Urinary bladder (tissue), 4 donors: ENCODE data around the gene IMP4. TPM values are rescaled to one million over a fixed set of nuclear protein-coding genes. Genes with fewer than 3 reads are reported as not detected.

Experiments used
- DNase-seq: peaks from one replicate; pipeline ENCODE4 v3.0.0-alpha.2; 2015; ENCODE audit errors: extremely low spot score
- H3K27ac ChIP-seq: one replicate; pipeline ENCODE4 v1.5.1; 2013; ENCODE audit warnings: low read depth, mild to moderate bottlenecking, moderate library complexity
- H3K36me3 ChIP-seq: one replicate; pipeline ENCODE4 v1.6.1; 2013; ENCODE audit warnings: mild to moderate bottlenecking, moderate library complexity; ENCODE audit not compliant: insufficient read depth
- H3K4me1 ChIP-seq: one replicate; pipeline ENCODE4 v1.6.1; 2013; ENCODE audit warnings: mild to moderate bottlenecking, moderate library complexity; ENCODE audit not compliant: insufficient read depth
- H3K4me3 ChIP-seq: one replicate; pipeline ENCODE4 v1.5.1; 2013; ENCODE audit warnings: low read depth, low read length
- WGBS: extraction: QIAGEN DNeasy Blood & Tissue Kit; methylation state at CpG from one replicate; pipeline ENCODE4 v1.1.7; 2013; 5-methylcytosine and 5-hydroxymethylcytosine counted together
- polyA plus RNA-seq: library from polyadenylated mRNA; stranded (reverse); fragments of 200-250 nt; gene quantifications from one replicate; pipeline ENCODE4 v1.2.3, GENCODE V29; 2013
- total RNA-seq: library from RNA; depleted of rRNA; stranded (reverse); fragments of >200 nt; gene quantifications from one replicate; pipeline ENCODE4 v1.2.3, GENCODE V29; 2014
- donor health status: healthy with polysubstance abuse.
- donor health status: healthy.

The IMP4 gene
- total and polyA plus RNA-seq, 2 donors = 22.3 to 102 TPM

GRCh38 chr2:130355578-130356431 is 13.1 kb downstream of the IMP4 start, which contains the start of gene PTPN18:
TSS of gene PTPN18 (plus strand) at chr2:130356056. CDS start at chr2:130356108, 52 bp downstream.
- no peaks in the 10 kb centered on the region for H3K36me3 ChIP-seq
- no peak for DNase-seq
- peak within 1 kb of the TSS; percentile 44 for H3K27ac ChIP-seq
- peak within 1 kb of the TSS; percentile 65 for H3K4me3 ChIP-seq
- WGBS = under 1% methylated on average over 106 of the region's 107 CpGs
- H3K4me1 ChIP-seq = no peaks in the 10 kb centered on the region

DNA sequence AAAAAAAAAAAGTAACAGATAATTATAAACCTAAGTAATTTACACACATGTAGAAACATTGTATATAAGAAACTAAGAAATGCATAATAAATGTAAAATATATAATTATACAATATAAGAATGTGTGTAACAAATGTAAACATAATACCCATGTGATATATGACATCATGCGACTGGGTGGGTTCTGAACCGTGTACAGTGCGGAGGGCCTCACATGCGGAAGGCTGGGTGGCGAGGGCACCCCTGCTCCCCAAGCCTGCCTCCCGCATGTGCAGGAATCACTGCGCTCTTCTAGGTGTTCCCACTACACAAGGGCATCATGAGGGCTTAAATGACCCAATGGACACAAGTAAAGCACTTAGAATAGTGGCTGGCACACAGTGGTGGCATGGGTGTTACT is 15.2 kb downstream of the IMP4 start:
- Histone ChIP-seq H3K36me3 (no peaks in the 10 kb centered on the region), H3K4me3 (no peak overlapping the region), H3K4me1 (no peaks in the 10 kb centered on the region), H3K27ac (no peak overlapping the region)
- no peak for DNase-seq
- WGBS = 95% methylated on average over 7 of the region's 7 CpGs

DNA sequence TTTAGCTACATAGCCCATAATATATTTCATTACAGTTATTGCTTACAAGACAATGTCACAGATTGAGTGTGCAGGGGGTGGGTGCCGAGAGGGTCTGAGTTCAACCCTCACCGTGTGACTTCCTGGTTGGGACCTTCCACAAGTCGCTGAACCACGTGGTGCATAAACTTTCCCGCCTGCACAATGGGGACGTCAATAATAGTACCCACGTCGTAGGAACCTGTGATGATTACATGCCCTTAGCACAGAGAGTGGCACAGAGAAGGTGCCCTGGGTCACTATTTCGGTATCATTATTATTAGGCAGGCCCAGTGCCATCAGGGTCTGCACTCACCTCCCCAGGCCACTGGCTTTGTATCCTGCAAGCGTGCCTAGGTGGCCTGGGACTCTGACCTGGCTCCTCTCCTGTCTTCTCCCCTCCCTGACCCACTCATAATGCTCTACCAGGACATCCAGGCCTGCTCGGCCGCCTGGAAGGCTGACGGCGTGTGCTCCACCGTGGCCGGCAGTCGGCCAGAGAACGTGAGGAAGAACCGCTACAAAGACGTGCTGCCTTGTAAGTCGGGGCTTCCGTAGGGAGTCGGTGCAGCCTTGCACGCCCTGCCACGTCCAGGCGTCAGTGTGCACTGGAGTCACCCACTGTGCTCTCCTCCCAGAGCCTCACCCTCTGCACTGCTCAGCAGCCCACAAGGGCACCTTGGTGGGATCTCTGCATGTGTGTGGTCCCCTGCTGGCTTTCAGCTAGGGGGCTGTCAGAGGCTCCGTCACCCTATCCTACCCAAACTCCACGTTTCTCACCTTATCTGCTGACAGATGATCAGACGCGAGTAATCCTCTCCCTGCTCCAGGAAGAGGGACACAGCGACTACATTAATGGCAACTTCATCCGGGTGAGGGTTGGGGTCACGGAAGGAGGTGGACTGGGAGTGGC is 16.0 kb downstream of the IMP4 start:
- WGBS = 91% methylated on average over 33 of the region's 33 CpGs
- H3K4me1 ChIP-seq = no peaks in the 10 kb centered on the region
- no peak overlapping the region for H3K4me3 ChIP-seq
- H3K36me3 ChIP-seq = no peaks in the 10 kb centered on the region
- DNase-seq = no peak
- no peak overlapping the region for H3K27ac ChIP-seq

DNA sequence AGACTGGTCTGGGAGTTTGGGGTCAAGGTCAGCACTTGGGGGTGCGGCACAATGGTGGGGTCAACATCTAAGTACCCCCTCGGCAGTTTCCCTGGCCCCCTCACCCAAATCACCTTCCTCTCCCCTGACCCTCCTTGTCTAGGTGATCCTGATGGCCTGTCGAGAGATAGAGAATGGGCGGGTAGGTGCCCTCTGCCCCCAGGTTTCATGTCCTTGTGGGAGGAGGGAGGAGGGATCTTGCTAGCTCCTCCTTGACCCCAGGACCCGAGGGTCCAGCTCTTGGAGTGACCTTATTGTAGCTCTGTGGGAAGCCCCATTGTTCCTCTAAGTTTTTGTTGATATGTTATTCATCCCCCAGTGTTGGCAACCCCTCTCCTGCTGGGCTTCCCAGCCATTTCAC is 16.8 kb downstream of the IMP4 start:
- Histone ChIP-seq H3K4me1 (no peaks in the 10 kb centered on the region), H3K36me3 (no peaks in the 10 kb centered on the region), H3K4me3 (no peak overlapping the region), H3K27ac (no peak overlapping the region)
- 87% methylated on average over 5 of the region's 5 CpGs for WGBS
- no peak for DNase-seq

DNA sequence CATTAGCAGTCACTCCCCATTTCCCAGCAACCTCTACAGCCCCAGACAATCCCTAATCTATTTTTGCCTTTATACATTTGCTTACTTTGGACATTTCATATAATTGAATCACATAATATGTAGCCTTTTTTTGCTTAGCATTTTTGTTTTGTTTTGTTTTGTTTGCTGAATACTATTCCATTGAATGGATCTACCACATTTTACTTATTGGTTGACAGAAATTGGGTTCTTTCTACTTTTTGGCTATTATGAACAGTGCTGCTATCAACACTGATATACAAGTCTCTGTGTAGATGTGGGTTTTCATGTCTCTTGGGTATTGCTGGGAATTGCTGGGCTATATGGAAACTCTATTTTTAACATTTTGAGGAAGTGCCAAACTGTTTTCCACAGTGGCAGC is 20.8 kb downstream of the IMP4 start:
- no peak overlapping the region for H3K27ac ChIP-seq

DNA sequence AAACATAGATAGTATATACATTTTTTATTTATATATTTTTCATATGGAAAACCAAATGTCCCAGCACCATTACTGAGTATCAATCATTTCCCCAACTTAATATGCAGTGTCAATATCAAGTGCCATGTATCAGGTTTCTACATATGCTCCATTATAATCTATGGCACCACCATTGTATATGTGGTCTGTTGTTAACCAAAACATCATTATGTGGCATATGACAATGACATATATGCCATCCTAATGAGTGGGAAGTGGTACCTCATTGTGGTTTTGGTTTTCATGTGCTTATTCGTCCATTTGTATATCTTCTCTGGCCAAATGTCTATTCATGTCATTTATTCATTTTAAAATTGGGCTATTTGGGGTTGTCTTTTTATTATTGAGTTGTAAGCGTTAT is 22.4 kb downstream of the IMP4 start:
- Histone ChIP-seq H3K36me3 (no peaks in the 10 kb centered on the region), H3K27ac (no peak overlapping the region), H3K4me3 (no peak overlapping the region), H3K4me1 (no peaks in the 10 kb centered on the region)
- DNase-seq = no peak
- WGBS = 80% methylated on average over 2 of the region's 2 CpGs

More for the DNA sequence above, 20.8 kb downstream of the IMP4 start:
- no peak for DNase-seq
- H3K4me3 ChIP-seq = no peak overlapping the region
- no peaks in the 10 kb centered on the region for H3K4me1 ChIP-seq
- no peaks in the 10 kb centered on the region for H3K36me3 ChIP-seq

DNA sequence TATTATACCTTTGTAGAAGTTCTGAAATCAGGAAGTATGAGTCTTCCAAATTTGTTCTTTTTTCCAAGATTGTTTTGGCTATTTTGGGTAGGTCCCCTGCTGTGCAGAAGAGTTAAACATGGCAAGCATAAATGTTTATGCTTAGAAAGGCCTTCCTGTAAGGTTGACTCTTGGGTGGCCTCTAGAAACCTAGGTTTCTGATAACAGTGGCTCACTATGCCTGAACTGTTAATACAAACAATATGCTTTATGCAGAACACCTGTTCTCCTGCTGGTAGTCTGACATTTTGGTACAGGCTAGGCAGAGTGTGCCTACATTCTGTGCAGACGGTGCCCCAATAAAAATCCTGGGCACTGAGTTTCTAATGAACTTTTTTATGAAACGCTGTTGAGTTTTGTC is 23.3 kb downstream of the IMP4 start:
- Histone ChIP-seq H3K27ac (no peak overlapping the region), H3K4me1 (no peaks in the 10 kb centered on the region), H3K4me3 (no peak overlapping the region), H3K36me3 (no peaks in the 10 kb centered on the region)
- WGBS = 69% methylated on average over 2 of the region's 2 CpGs
- DNase-seq = no peak

DNA sequence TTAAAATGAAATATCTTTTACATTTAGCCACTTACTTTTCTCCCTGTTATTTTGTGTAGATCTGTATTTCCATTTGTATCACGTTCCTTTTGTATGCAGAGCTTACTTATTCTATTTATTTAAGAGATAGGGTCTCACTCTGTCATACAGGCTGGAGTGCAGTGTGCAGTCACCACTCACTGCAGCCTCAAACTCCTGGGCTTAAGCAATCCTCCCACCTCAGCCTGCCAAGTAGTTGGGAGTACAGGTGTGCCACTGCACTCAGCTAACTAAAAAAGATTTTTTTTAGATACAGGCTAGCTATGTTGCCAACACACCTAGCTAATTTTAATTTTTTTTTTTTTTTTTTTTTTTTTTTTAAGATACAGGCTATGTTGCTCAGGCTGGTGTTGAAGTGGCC is 24.0 kb downstream of the IMP4 start:
- DNase-seq = no peak
- Histone ChIP-seq H3K36me3 (no peaks in the 10 kb centered on the region), H3K27ac (no peak overlapping the region), H3K4me3 (no peak overlapping the region), H3K4me1 (no peaks in the 10 kb centered on the region)
- WGBS = 40% methylated on average over 1 of the region's 1 CpG

GRCh38 chr2:130368786-130369185 is 26.1 kb downstream of the IMP4 start:
- Histone ChIP-seq H3K4me3 (no peak overlapping the region), H3K4me1 (no peaks in the 10 kb centered on the region), H3K36me3 (no peaks in the 10 kb centered on the region), H3K27ac (no peak overlapping the region)
- no peak for DNase-seq
- 89% methylated on average over 5 of the region's 5 CpGs for WGBS

GRCh38 chr2:130369311-130369964 is 26.7 kb downstream of the IMP4 start:
- no peak for DNase-seq
- Histone ChIP-seq H3K4me3 (no peak overlapping the region), H3K27ac (no peak overlapping the region), H3K4me1 (no peaks in the 10 kb centered on the region), H3K36me3 (no peaks in the 10 kb centered on the region)

GRCh38 chr2:130369965-130370341 is 27.3 kb downstream of the IMP4 start:
- Histone ChIP-seq H3K36me3 (no peaks in the 10 kb centered on the region), H3K27ac (no peak overlapping the region), H3K4me1 (no peaks in the 10 kb centered on the region), H3K4me3 (no peak overlapping the region)
- no peak for DNase-seq
- WGBS = 95% methylated on average over 5 of the region's 5 CpGs

DNA sequence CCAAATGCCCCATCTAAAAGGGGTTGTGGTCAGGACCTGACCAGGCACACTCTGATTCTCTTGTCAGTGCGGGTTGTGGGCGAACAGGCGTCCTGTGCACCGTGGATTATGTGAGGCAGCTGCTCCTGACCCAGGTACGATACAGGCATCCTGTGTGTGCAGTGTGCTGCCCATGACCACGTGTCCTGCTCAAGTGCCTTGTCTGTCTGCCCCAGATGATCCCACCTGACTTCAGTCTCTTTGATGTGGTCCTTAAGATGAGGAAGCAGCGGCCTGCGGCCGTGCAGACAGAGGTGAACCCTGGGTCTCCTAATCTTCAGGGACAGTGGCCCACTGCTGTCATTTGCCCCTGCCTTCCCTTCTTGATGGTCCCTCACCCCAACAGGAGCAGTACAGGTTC is 27.8 kb downstream of the IMP4 start:
- WGBS = 91% methylated on average over 9 of the region's 9 CpGs
- no peak for DNase-seq
- H3K4me1 ChIP-seq = no peaks in the 10 kb centered on the region
- no peaks in the 10 kb centered on the region for H3K36me3 ChIP-seq
- H3K27ac ChIP-seq = no peak overlapping the region
- H3K4me3 ChIP-seq = no peak overlapping the region

- no peaks in the 10 kb centered on the region for H3K4me1 ChIP-seq
- H3K27ac ChIP-seq = peak overlapping the region; percentile 84
- 25% methylated on average over 18 of the region's 18 CpGs for WGBS
- peak overlapping the region; percentile 84 for H3K4me3 ChIP-seq
- H3K36me3 ChIP-seq = no peaks in the 10 kb centered on the region
- no peak for DNase-seq
These were observed 29.0 kb downstream of the IMP4 start for GRCh38 chr2:130371723-130372054.
